K562 (cell line): ENCODE data around the gene TBC1D17. TPM values are rescaled to one million over a fixed set of nuclear protein-coding genes. Genes with fewer than 3 reads are reported as not detected.

ENCODE experiments used
- BRF1 ChIP-seq: IDR thresholded peaks from 3 replicates; pipeline ENCODE4 v1.6.1; 2011; ENCODE audit warnings: borderline replicate concordance, mild to moderate bottlenecking; ENCODE audit not compliant: insufficient read length; ENCODE audit errors: extremely low read depth
- CBFB ChIP-seq: sonication (generic); formaldehyde crosslinking; IDR thresholded peaks from 2 replicates; pipeline ENCODE4 v1.4.0; 2020; ENCODE audit warnings: mild to moderate bottlenecking, missing genetic modification reagents
- CBX8 ChIP-seq: fragments of 200-600 bp; sonication (generic); IDR thresholded peaks from 2 replicates; pipeline ENCODE4 v1.6.1; 2012; ENCODE audit warnings: borderline replicate concordance, mixed run types, low read depth, mild to moderate bottlenecking, moderate library complexity, mixed read lengths, low read length, control low read depth, inconsistent platforms; ENCODE audit not compliant: poor library complexity, severe bottlenecking; ENCODE audit errors: extremely low read depth
- KLF10 ChIP-seq: fragments of 250-450 bp; sonication (Bioruptor Pico); IDR thresholded peaks from 2 replicates; pipeline ENCODE4 v1.6.1; 2021; ENCODE audit warnings: matching md5 sums
- MYBL2 ChIP-seq, 2 experiments: fragments of 450-650 bp in 1 of 2; sonication (generic) in 1 of 2; formaldehyde crosslinking in 1 of 2; IDR thresholded peaks; 2 replicates each; pipeline versions ENCODE4 v1.6.1 to v1.8.1; 2017 to 2022; ENCODE audit warnings: borderline replicate concordance in 1 of 2, inconsistent platforms in 1 of 2, low read depth in 1 of 2, mild to moderate bottlenecking in 1 of 2, missing genetic modification reagents in 1 of 2, moderate library complexity in 1 of 2
- PCBP1 ChIP-seq: fragments of 200-400 bp; formaldehyde crosslinking; IDR thresholded peaks from 2 replicates; pipeline ENCODE4 v1.6.1; 2018; ENCODE audit warnings: mild to moderate bottlenecking, low read depth, low read length; ENCODE audit not compliant: poor library complexity, severe bottlenecking
- SMAD4 ChIP-seq: fragments of 250-450 bp; sonication (Bioruptor Pico); conservative IDR thresholded peaks from 2 replicates; pipeline ENCODE4 v1.8.0; 2021; ENCODE audit warnings: inconsistent platforms, mild to moderate bottlenecking, moderate library complexity
- XRCC3 ChIP-seq: fragments of 450-650 bp; IDR thresholded peaks from 2 replicates; pipeline ENCODE4 v1.6.1; 2017; ENCODE audit warnings: mild to moderate bottlenecking, moderate library complexity
- ZNF12 ChIP-seq: sonication (generic); formaldehyde crosslinking; IDR thresholded peaks from 2 replicates; pipeline ENCODE4 v1.4.0; 2020; ENCODE audit warnings: mild to moderate bottlenecking, missing genetic modification reagents
- ZNF232 ChIP-seq: sonication (generic); formaldehyde crosslinking; IDR thresholded peaks from 2 replicates; pipeline ENCODE4 v1.8.0; 2022; ENCODE audit warnings: mild to moderate bottlenecking, missing genetic modification reagents
- ZNF347 ChIP-seq: fragments of 450-650 bp; formaldehyde crosslinking; IDR thresholded peaks from 2 replicates; pipeline ENCODE4 v1.4.0; 2020; ENCODE audit warnings: low read depth, mild to moderate bottlenecking, moderate library complexity
- ZNF384 ChIP-seq: IDR thresholded peaks from 2 replicates; pipeline ENCODE4 v1.6.1; 2012; ENCODE audit warnings: low read depth, low read length, improper control_type of control experiment
- ZNF830 ChIP-seq: fragments of 250-450 bp; sonication (Bioruptor Pico); IDR thresholded peaks from 2 replicates; pipeline ENCODE4 v1.5.0; 2021; ENCODE audit warnings: mild to moderate bottlenecking
- polyA plus RNA-seq, 8 experiments: library from polyadenylated mRNA; depleted of rRNA in 4 of 8; stranded (reverse) in 5 of 8; unstranded in 3 of 8; fragments of >200 nt; fragmentation: Nextera tagmentation in 2 of 8; fragmentation: Illumina TruSeq in 1 of 8; extraction: Ambion mirVana in 2 of 8; extraction: Trizol in 1 of 8; gene quantifications; 2 replicates each; pipeline versions ENCODE4 v1.2.1 to v1.2.3, GENCODE V29; 2011 to 2014; ENCODE audit warnings: inconsistent platforms in 1 of 8, missing spikeins in 1 of 8
- total RNA-seq, 7 experiments: library from RNA; depleted of rRNA in 6 of 7; stranded (reverse); fragments of >200 nt in 6 of 7; fragmentation: Illumina TruSeq in 2 of 7; extraction: Trizol in 2 of 7; gene quantifications; 2 replicates each; pipeline versions ENCODE4 v1.2.1 to v1.2.3, GENCODE V29; 2011 to 2021; ENCODE audit warnings: low replicate concordance in 1 of 7
- TF ChIP-seq, protein P1 (sequence below): sonication (generic); formaldehyde crosslinking; IDR thresholded peaks from 2 replicates; pipeline ENCODE4 v1.8.1; 2023; ENCODE audit warnings: mild to moderate bottlenecking, missing genetic modification reagents
- TF ChIP-seq, protein P2 (sequence below): fragments of 250-450 bp; sonication (Bioruptor Pico); IDR thresholded peaks from 2 replicates; pipeline ENCODE4 v1.8.0; 2021; ENCODE audit warnings: moderate library complexity, mild to moderate bottlenecking, inconsistent platforms
- TF ChIP-seq, protein P3 (sequence below): IDR thresholded peaks from 3 replicates; pipeline ENCODE4 v1.6.1; 2011; ENCODE audit warnings: borderline replicate concordance, mild to moderate bottlenecking, moderate library complexity; ENCODE audit not compliant: insufficient read length; ENCODE audit errors: extremely low read depth
- TF ChIP-seq, protein P4 (sequence below): fragments of 450-650 bp; IDR thresholded peaks from 2 replicates; pipeline ENCODE4 v1.6.1; 2017; ENCODE audit warnings: antibody characterized with exemption, mild to moderate bottlenecking

The TBC1D17 gene
- total and polyA plus RNA-seq, 9 of the 15 experiments (the other 6 are each of a cell fraction or from before 2014, with no cell fraction given) = 0.42 to 16.0 (median 3.8) TPM

DNA sequence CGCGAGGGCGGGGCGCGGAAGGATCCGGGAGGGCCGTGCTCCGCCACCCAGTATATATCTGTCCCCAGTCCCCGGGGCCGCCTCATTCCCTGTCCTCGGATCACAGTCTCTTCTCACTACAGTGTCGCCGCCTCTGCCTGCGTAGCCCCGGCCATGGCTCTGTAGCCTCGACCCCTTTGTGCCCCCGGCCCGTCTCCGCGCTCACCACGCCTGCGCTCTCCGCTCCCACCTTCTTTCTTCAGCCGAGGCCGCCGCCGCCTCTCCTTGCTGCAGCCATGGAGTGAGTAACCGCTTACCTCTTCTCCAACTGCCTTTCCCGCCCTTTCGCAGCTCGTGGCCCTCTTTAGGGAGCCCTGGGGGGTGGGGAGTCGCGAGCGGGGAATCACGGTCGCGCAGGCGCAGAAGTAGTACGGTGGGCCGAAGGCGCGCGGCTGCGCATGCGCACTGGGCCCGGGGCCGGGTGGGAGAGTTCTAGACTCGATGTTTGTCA is 51.7 kb downstream of the TBC1D17 start, which contains the start of the genes ATF5 and NUP62 (continued):
- TF ChIP-seq, protein P1, sequence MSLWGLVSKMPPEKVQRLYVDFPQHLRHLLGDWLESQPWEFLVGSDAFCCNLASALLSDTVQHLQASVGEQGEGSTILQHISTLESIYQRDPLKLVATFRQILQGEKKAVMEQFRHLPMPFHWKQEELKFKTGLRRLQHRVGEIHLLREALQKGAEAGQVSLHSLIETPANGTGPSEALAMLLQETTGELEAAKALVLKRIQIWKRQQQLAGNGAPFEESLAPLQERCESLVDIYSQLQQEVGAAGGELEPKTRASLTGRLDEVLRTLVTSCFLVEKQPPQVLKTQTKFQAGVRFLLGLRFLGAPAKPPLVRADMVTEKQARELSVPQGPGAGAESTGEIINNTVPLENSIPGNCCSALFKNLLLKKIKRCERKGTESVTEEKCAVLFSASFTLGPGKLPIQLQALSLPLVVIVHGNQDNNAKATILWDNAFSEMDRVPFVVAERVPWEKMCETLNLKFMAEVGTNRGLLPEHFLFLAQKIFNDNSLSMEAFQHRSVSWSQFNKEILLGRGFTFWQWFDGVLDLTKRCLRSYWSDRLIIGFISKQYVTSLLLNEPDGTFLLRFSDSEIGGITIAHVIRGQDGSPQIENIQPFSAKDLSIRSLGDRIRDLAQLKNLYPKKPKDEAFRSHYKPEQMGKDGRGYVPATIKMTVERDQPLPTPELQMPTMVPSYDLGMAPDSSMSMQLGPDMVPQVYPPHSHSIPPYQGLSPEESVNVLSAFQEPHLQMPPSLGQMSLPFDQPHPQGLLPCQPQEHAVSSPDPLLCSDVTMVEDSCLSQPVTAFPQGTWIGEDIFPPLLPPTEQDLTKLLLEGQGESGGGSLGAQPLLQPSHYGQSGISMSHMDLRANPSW = peak; percentile 79; the same call in 1 of the 2 replicates
- TF ChIP-seq PCBP1 (peak; percentile 86), CBFB (CRISPR knock-in tag) (0 out of 2 replicates have a peak, but pooled peaks have one; percentile 37), ZNF12 (CRISPR knock-in tag) (peak; percentile 78), SMAD4 (peak; percentile 37; the same call in 1 of the 2 replicates), ZNF384 (0 out of 2 replicates have a peak, but pooled peaks have one; percentile 22), MYBL2 (IDR thresholded peaks at IDR 0.05; ENCODE audit: low read depth) (peak; percentile 83), MYBL2 (CRISPR knock-in tag; IDR thresholded peaks at IDR 0.05; ENCODE audit: borderline replicate concordance) (no peak), ZNF232 (no peak), KLF10 (peak; percentile 74; the same call in 1 of the 2 replicates), ZNF347 (no peak), BRF1 (no peak), ZNF830 (CRISPR knock-in tag) (peak; percentile 92), XRCC3 (no peak), CBX8 (no peak)
- TF ChIP-seq, protein P2, sequence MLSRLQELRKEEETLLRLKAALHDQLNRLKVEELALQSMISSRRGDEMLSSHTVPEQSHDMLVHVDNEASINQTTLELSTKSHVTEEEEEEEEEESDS (CRISPR knock-in tag) = no peak
- TF ChIP-seq, protein P3, sequence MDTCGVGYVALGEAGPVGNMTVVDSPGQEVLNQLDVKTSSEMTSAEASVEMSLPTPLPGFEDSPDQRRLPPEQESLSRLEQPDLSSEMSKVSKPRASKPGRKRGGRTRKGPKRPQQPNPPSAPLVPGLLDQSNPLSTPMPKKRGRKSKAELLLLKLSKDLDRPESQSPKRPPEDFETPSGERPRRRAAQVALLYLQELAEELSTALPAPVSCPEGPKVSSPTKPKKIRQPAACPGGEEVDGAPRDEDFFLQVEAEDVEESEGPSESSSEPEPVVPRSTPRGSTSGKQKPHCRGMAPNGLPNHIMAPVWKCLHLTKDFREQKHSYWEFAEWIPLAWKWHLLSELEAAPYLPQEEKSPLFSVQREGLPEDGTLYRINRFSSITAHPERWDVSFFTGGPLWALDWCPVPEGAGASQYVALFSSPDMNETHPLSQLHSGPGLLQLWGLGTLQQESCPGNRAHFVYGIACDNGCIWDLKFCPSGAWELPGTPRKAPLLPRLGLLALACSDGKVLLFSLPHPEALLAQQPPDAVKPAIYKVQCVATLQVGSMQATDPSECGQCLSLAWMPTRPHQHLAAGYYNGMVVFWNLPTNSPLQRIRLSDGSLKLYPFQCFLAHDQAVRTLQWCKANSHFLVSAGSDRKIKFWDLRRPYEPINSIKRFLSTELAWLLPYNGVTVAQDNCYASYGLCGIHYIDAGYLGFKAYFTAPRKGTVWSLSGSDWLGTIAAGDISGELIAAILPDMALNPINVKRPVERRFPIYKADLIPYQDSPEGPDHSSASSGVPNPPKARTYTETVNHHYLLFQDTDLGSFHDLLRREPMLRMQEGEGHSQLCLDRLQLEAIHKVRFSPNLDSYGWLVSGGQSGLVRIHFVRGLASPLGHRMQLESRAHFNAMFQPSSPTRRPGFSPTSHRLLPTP = no peak
- TF ChIP-seq, protein P4, sequence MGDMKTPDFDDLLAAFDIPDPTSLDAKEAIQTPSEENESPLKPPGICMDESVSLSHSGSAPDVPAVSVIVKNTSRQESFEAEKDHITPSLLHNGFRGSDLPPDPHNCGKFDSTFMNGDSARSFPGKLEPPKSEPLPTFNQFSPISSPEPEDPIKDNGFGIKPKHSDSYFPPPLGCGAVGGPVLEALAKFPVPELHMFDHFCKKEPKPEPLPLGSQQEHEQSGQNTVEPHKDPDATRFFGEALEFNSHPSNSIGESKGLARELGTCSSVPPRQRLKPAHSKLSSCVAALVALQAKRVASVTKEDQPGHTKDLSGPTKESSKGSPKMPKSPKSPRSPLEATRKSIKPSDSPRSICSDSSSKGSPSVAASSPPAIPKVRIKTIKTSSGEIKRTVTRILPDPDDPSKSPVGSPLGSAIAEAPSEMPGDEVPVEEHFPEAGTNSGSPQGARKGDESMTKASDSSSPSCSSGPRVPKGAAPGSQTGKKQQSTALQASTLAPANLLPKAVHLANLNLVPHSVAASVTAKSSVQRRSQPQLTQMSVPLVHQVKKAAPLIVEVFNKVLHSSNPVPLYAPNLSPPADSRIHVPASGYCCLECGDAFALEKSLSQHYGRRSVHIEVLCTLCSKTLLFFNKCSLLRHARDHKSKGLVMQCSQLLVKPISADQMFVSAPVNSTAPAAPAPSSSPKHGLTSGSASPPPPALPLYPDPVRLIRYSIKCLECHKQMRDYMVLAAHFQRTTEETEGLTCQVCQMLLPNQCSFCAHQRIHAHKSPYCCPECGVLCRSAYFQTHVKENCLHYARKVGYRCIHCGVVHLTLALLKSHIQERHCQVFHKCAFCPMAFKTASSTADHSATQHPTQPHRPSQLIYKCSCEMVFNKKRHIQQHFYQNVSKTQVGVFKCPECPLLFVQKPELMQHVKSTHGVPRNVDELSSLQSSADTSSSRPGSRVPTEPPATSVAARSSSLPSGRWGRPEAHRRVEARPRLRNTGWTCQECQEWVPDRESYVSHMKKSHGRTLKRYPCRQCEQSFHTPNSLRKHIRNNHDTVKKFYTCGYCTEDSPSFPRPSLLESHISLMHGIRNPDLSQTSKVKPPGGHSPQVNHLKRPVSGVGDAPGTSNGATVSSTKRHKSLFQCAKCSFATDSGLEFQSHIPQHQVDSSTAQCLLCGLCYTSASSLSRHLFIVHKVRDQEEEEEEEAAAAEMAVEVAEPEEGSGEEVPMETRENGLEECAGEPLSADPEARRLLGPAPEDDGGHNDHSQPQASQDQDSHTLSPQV = peak; percentile 95
